ENCODE data around the gene IFT88.

- TF ChIP-seq CTCF (conservative IDR thresholded peaks at IDR 0.05 in 1 of 2, IDR thresholded peaks at IDR 0.05 in 1 of 2; ENCODE audit: extremely low read depth in 1 of 2, insufficient read depth in 1 of 2, low read depth in 1 of 2, low read length in 2 of 2): no peak
- no peak for TF ChIP-seq EZH2 (IDR thresholded peaks at IDR 0.05; ENCODE audit: borderline replicate concordance, low read length)
These were observed 3.6 kb downstream of the IFT88 start for GRCh38 chr13:20570517-20570916.

Data from mammary epithelial cell (primary cell).